ENCODE results near the gene HOXB13.

HOXB13 gene

GRCh38 chr17:48747445-48748363 is 19.2 kb upstream of the HOXB13 start:
- no peaks in the 10 kb centered on the region for H3K79me2 ChIP-seq (ENCODE audit: low read length)
- TF ChIP-seq CTCF (IDR thresholded peaks at IDR 0.05; ENCODE audit: low read length) (no peak), EZH2 (optimal IDR thresholded peaks at IDR 0.05; ENCODE audit: low read depth, low read length) (no peak), EZH2phosphoT487 (IDR thresholded peaks at IDR 0.05; ENCODE audit: low read length) (no peak)
- no peaks in the 10 kb centered on the region for H3K9me2 ChIP-seq (replicated peaks; ENCODE audit: insufficient read depth, low read length)
- H3K27ac ChIP-seq (ENCODE audit: low read length) = no peak overlapping the region
- peaks cover 99% of the 10 kb centered on the region for H3K27me3 ChIP-seq (replicated peaks; ENCODE audit: insufficient read depth, low read length)
- H4K20me1 ChIP-seq (ENCODE audit: insufficient read depth, low read length) = no peaks in the 10 kb centered on the region
- no peak for DNase-seq
- no peak overlapping the region for H3K4me3 ChIP-seq (ENCODE audit: low read length)
- no peaks in the 10 kb centered on the region for H3K9me3 ChIP-seq (replicated peaks; ENCODE audit: insufficient read depth, low read length)
- no peaks in the 10 kb centered on the region for H3F3A ChIP-seq (ENCODE audit: insufficient read depth, low read length)
- no peaks in the 10 kb centered on the region for H3K4me1 ChIP-seq (ENCODE audit: low read length)
- no peak overlapping the region for H3K9ac ChIP-seq (ENCODE audit: low read length)
- H3K36me3 ChIP-seq (replicated peaks; ENCODE audit: insufficient read depth, low read length) = no peaks in the 10 kb centered on the region
- H3K4me2 ChIP-seq (ENCODE audit: low read depth, low read length) = no peak overlapping the region
- no peak overlapping the region for H2AFZ ChIP-seq (ENCODE audit: low read length)

GRCh38 chr17:48746916-48747444 is 18.4 kb upstream of the HOXB13 start:
- Histone ChIP-seq H2AFZ (ENCODE audit: low read length) (no peak overlapping the region), H3K27me3 (replicated peaks; ENCODE audit: insufficient read depth, low read length) (peaks cover 99% of the 10 kb centered on the region), H3K9me3 (replicated peaks; ENCODE audit: insufficient read depth, low read length) (no peaks in the 10 kb centered on the region), H3K27ac (ENCODE audit: low read length) (no peak overlapping the region), H3K79me2 (ENCODE audit: low read length) (no peaks in the 10 kb centered on the region), H3K36me3 (replicated peaks; ENCODE audit: insufficient read depth, low read length) (no peaks in the 10 kb centered on the region), H3K4me1 (ENCODE audit: low read length) (no peaks in the 10 kb centered on the region), H3K9me2 (replicated peaks; ENCODE audit: insufficient read depth, low read length) (no peaks in the 10 kb centered on the region), H3K4me3 (ENCODE audit: low read length) (no peak overlapping the region), H3K9ac (ENCODE audit: low read length) (no peak overlapping the region), H4K20me1 (ENCODE audit: insufficient read depth, low read length) (no peaks in the 10 kb centered on the region), H3F3A (ENCODE audit: insufficient read depth, low read length) (no peaks in the 10 kb centered on the region), H3K4me2 (ENCODE audit: low read depth, low read length) (peak overlapping the region; percentile 4; the same call in 1 of the 2 replicates)
- DNase-seq = no peak
- TF ChIP-seq EZH2 (optimal IDR thresholded peaks at IDR 0.05; ENCODE audit: low read depth, low read length) (no peak), EZH2phosphoT487 (IDR thresholded peaks at IDR 0.05; ENCODE audit: low read length) (no peak), CTCF (IDR thresholded peaks at IDR 0.05; ENCODE audit: low read length) (no peak)

GRCh38 chr17:48745381-48746275 is 17.1 kb upstream of the HOXB13 start:
- peaks cover 99% of the 10 kb centered on the region for H3K27me3 ChIP-seq (replicated peaks; ENCODE audit: insufficient read depth, low read length)
- DNase-seq = no peak
- TF ChIP-seq CTCF (IDR thresholded peaks at IDR 0.05; ENCODE audit: low read length) (no peak), EZH2 (optimal IDR thresholded peaks at IDR 0.05; ENCODE audit: low read depth, low read length) (no peak), EZH2phosphoT487 (IDR thresholded peaks at IDR 0.05; ENCODE audit: low read length) (no peak)

More at GRCh38 chr17:48745381-48746275, 17.1 kb upstream of the HOXB13 start:
- H3K4me2 ChIP-seq (ENCODE audit: low read depth, low read length) = peak overlapping the region; percentile 9; the same call in 1 of the 2 replicates
- no peak overlapping the region for H3K27ac ChIP-seq (ENCODE audit: low read length)
- H3K79me2 ChIP-seq (ENCODE audit: low read length) = no peaks in the 10 kb centered on the region
- H4K20me1 ChIP-seq (ENCODE audit: insufficient read depth, low read length) = no peaks in the 10 kb centered on the region
- no peaks in the 10 kb centered on the region for H3F3A ChIP-seq (ENCODE audit: insufficient read depth, low read length)
- H3K9me3 ChIP-seq (replicated peaks; ENCODE audit: insufficient read depth, low read length) = no peaks in the 10 kb centered on the region
- no peaks in the 10 kb centered on the region for H3K9me2 ChIP-seq (replicated peaks; ENCODE audit: insufficient read depth, low read length)
- no peaks in the 10 kb centered on the region for H3K4me1 ChIP-seq (ENCODE audit: low read length)
- no peak overlapping the region for H3K4me3 ChIP-seq (ENCODE audit: low read length)
- H3K9ac ChIP-seq (ENCODE audit: low read length) = no peak overlapping the region
- no peaks in the 10 kb centered on the region for H3K36me3 ChIP-seq (replicated peaks; ENCODE audit: insufficient read depth, low read length)
- H2AFZ ChIP-seq (ENCODE audit: low read length) = no peak overlapping the region

Data from MM.1S (cell line).